Panc1 (cell line): ENCODE measurements around the gene ALOX5. TPM values are rescaled to one million over a fixed set of nuclear protein-coding genes. Genes with fewer than 3 reads are reported as not detected.
"Not testable (repeated sequence)": the region's sequence is repeated elsewhere in the genome, so short reads cannot be mapped to it uniquely, and the experiment has no call there.

Source experiments
- ATAC-seq: fragments of 200-7000 bp; cut with Tn5 transposase; 2 replicates; pipeline ENCODE4 v1.9.1; 2020; ENCODE audit warnings: mild to moderate bottlenecking, moderate library complexity
- BruUV-seq: library from RNA; stranded (reverse); fragments of 400-500 nt; replicated peaks from 2 replicates; lab custom pipeline; 2021; lab: Mats Ljungman, UMichigan
- CTCF ChIA-PET: fragments of 300-600 bp; sonication (Branson Sonifier 250); formaldehyde crosslinking; loops from one replicate; lab custom pipeline; 2022; ENCODE audit warnings: antibody characterized with exemption; lab: Charles Lee
- POLR2A ChIA-PET: fragments of 300-600 bp; sonication (Branson Sonifier 250); formaldehyde crosslinking; loops from one replicate; lab custom pipeline; 2022; ENCODE audit warnings: antibody characterized with exemption; lab: Charles Lee
- DNase-seq: peaks from one replicate; pipeline ENCODE4 v3.0.0-alpha.2; 2010; ENCODE audit warnings: low read depth, low spot score
- H3K27ac ChIP-seq: 2 replicates; pipeline ENCODE4 v1.5.1; 2011; ENCODE audit warnings: mild to moderate bottlenecking, low read length, inconsistent platforms
- H3K27me3 ChIP-seq: fragments of 200-500 bp; sonication (Bioruptor generic); 2 replicates; pipeline ENCODE4 v1.6.0; 2014; ENCODE audit warnings: low read length, inconsistent platforms; ENCODE audit not compliant: control insufficient read depth, insufficient read depth
- H3K36me3 ChIP-seq: fragments of 200-500 bp; sonication (Bioruptor generic); 2 replicates; pipeline ENCODE4 v1.5.1; 2014; ENCODE audit warnings: inconsistent platforms, mild to moderate bottlenecking, low read length, moderate library complexity; ENCODE audit not compliant: control insufficient read depth, insufficient read depth
- H3K4me1 ChIP-seq: 2 replicates; pipeline ENCODE4 v1.5.1; 2011; ENCODE audit warnings: inconsistent platforms, mild to moderate bottlenecking, low read length, moderate library complexity; ENCODE audit not compliant: control insufficient read depth, insufficient read depth
- H3K4me3 ChIP-seq, 2 experiments: 2 replicates each; pipeline ENCODE4 v1.5.1; 2011 to 2012; ENCODE audit warnings: low read depth in 2 of 2, low read length in 2 of 2, mild to moderate bottlenecking in 2 of 2, inconsistent platforms in 1 of 2, moderate library complexity in 1 of 2
- H3K9me3 ChIP-seq: fragments of 200-500 bp; sonication (Bioruptor generic); 2 replicates; pipeline ENCODE4 v1.5.1; 2014; ENCODE audit warnings: low read depth, mild to moderate bottlenecking, inconsistent platforms, low read length, moderate library complexity; ENCODE audit not compliant: control insufficient read depth, insufficient read depth
- CTCF ChIP-seq: fragments of 450-650 bp; IDR thresholded peaks from 2 replicates; pipeline ENCODE4 v1.5.1; 2017; ENCODE audit warnings: mild to moderate bottlenecking
- POLR2AphosphoS5 ChIP-seq: IDR thresholded peaks from 2 replicates; pipeline ENCODE4 v1.6.1; 2012; ENCODE audit warnings: mild to moderate bottlenecking, low read depth, low read length, moderate library complexity
- SIN3A ChIP-seq: IDR thresholded peaks from 2 replicates; pipeline ENCODE4 v1.6.1; 2012; ENCODE audit warnings: low read depth, mild to moderate bottlenecking, low read length, moderate library complexity, borderline replicate concordance; ENCODE audit not compliant: insufficient read depth
- TCF7L2 ChIP-seq: IDR thresholded peaks from 2 replicates; pipeline ENCODE4 v1.6.1; 2011; ENCODE audit warnings: mild to moderate bottlenecking, low read depth, low read length, inconsistent platforms
- in situ Hi-C: cut with HindIII; loops from 2 replicates; pipeline ENCODE4 v1.10.0; 2016; ENCODE audit warnings: low sequenced_read_pairs, low pct_unique_long_range_greater_than_20kb
- intact Hi-C: fragments of 100-400 bp; cut with micrococcal nuclease; formaldehyde crosslinking; loops from one replicate; pipeline ENCODE4 v1.10.0; 2022; ENCODE audit not compliant: unreplicated experiment
- total RNA-seq: library from RNA; stranded (reverse); gene quantifications from one replicate; pipeline ENCODE4 v1.2.1, GENCODE V29; 2021; ENCODE audit not compliant: unreplicated experiment

ALOX5 gene
- total RNA-seq, 1 experiment from 2014 or later, result 0.82 TPM

- H3K9me3 ChIP-seq, H3K36me3 ChIP-seq, POLR2A ChIA-PET, DNase-seq, ATAC-seq, BruUV-seq, CTCF ChIA-PET, H3K4me3 ChIP-seq, H3K4me1 ChIP-seq, in situ Hi-C loops, H3K27me3 ChIP-seq, H3K27ac ChIP-seq, intact Hi-C loops: not testable (repeated sequence)
Observed at GRCh38 chr10:45331824-45332223, 42.2 kb upstream of the ALOX5 start.

GRCh38 chr10:45339894-45340293 lies 34.1 kb upstream of the ALOX5 start:
- H3K4me3 ChIP-seq, result no peak overlapping the region
- no peak overlapping the region for H3K27ac ChIP-seq
- intact Hi-C loops (no loop called here), in situ Hi-C loops (no loop called here)
- no peak for DNase-seq
- H3K4me1 ChIP-seq, result no peaks in the 10 kb centered on the region
- no peaks in the 10 kb centered on the region for H3K36me3 ChIP-seq
- H3K9me3 ChIP-seq, result no peaks in the 10 kb centered on the region
- CTCF ChIA-PET, result no interaction called here
- POLR2A ChIA-PET, result no interaction called here
- BruUV-seq, result no TSS peak
- ATAC-seq, result no peak
- TF ChIP-seq SIN3A, result no peak
- TF ChIP-seq CTCF, result no peak
- TF ChIP-seq POLR2AphosphoS5, result no peak
- no peak for TF ChIP-seq TCF7L2
- 0 out of 2 replicates have a peak, but pooled peaks cover 2% of the 10 kb centered on the region for H3K27me3 ChIP-seq

GRCh38 chr10:45340420-45340819 lies 33.6 kb upstream of the ALOX5 start:
- CTCF ChIA-PET, ATAC-seq, H3K4me3 ChIP-seq, DNase-seq, H3K9me3 ChIP-seq, in situ Hi-C loops, H3K36me3 ChIP-seq, H3K27me3 ChIP-seq, POLR2A ChIA-PET, H3K27ac ChIP-seq, BruUV-seq, H3K4me1 ChIP-seq, intact Hi-C loops: not testable (repeated sequence)

- DNase-seq, in situ Hi-C loops, H3K9me3 ChIP-seq: not testable (repeated sequence)
Observed at GRCh38 chr10:45346652-45347335, 27.2 kb upstream of the ALOX5 start.

GRCh38 chr10:45347464-45347863 lies 26.6 kb upstream of the ALOX5 start:
- BruUV-seq, H3K4me3 ChIP-seq, CTCF ChIA-PET, ATAC-seq, H3K36me3 ChIP-seq, H3K9me3 ChIP-seq, POLR2A ChIA-PET, H3K4me1 ChIP-seq, DNase-seq, H3K27ac ChIP-seq, H3K27me3 ChIP-seq, in situ Hi-C loops, intact Hi-C loops: not testable (repeated sequence)

More at GRCh38 chr10:45346652-45347335, 27.2 kb upstream of the ALOX5 start:
- POLR2A ChIA-PET, H3K36me3 ChIP-seq, H3K27me3 ChIP-seq, CTCF ChIA-PET, H3K4me3 ChIP-seq, ATAC-seq, H3K4me1 ChIP-seq, H3K27ac ChIP-seq, BruUV-seq, intact Hi-C loops: not testable (repeated sequence)

- CTCF ChIA-PET, H3K9me3 ChIP-seq, POLR2A ChIA-PET, BruUV-seq, H3K27ac ChIP-seq, intact Hi-C loops, H3K36me3 ChIP-seq, H3K4me3 ChIP-seq, in situ Hi-C loops, DNase-seq, H3K27me3 ChIP-seq, ATAC-seq, H3K4me1 ChIP-seq: not testable (repeated sequence)
Observed at GRCh38 chr10:45348196-45348765, 25.7 kb upstream of the ALOX5 start.
